HEK293T (cell line): ENCODE data around the gene WDR27.

Experiments used
- BHLHE40 ChIP-seq: fragments of 450-650 bp; IDR thresholded peaks from 2 replicates; pipeline ENCODE4 v1.6.1; 2016; ENCODE audit warnings: mild to moderate bottlenecking, moderate library complexity, borderline replicate concordance
- CTBP1 ChIP-seq: fragments of 450-650 bp; IDR thresholded peaks from 2 replicates; pipeline ENCODE4 v1.6.1; 2016; ENCODE audit warnings: borderline replicate concordance
- ELF4 ChIP-seq: fragments of 450-650 bp; IDR thresholded peaks from 2 replicates; pipeline ENCODE4 v1.6.1; 2017; ENCODE audit warnings: antibody characterized with exemption
- FOXA1 ChIP-seq: fragments of 450-650 bp; IDR thresholded peaks from 2 replicates; pipeline ENCODE4 v1.6.1; 2016; ENCODE audit warnings: mild to moderate bottlenecking
- FOXK2 ChIP-seq: fragments of 450-650 bp; IDR thresholded peaks from 2 replicates; pipeline ENCODE4 v1.6.1; 2016; ENCODE audit warnings: mild to moderate bottlenecking
- FOXM1 ChIP-seq: fragments of 450-650 bp; IDR thresholded peaks from 2 replicates; pipeline ENCODE4 v1.6.1; 2017; ENCODE audit warnings: mild to moderate bottlenecking, borderline replicate concordance
- L3MBTL2 ChIP-seq: fragments of 450-650 bp; conservative IDR thresholded peaks from 2 replicates; pipeline ENCODE4 v1.6.1; 2016; ENCODE audit warnings: mild to moderate bottlenecking
- LEF1 ChIP-seq: fragments of 450-650 bp; IDR thresholded peaks from 2 replicates; pipeline ENCODE4 v1.6.1; 2017; ENCODE audit warnings: mild to moderate bottlenecking, borderline replicate concordance
- NFRKB ChIP-seq: fragments of 450-650 bp; IDR thresholded peaks from 2 replicates; pipeline ENCODE4 v1.6.1; 2016; ENCODE audit warnings: mild to moderate bottlenecking, moderate library complexity
- SP1 ChIP-seq: fragments of 450-650 bp; IDR thresholded peaks from 2 replicates; pipeline ENCODE4 v1.6.1; 2017
- SUZ12 ChIP-seq: fragments of 450-650 bp; IDR thresholded peaks from 2 replicates; pipeline ENCODE4 v1.6.1; 2016; ENCODE audit warnings: mild to moderate bottlenecking
- TARDBP ChIP-seq: fragments of 450-650 bp; IDR thresholded peaks from 2 replicates; pipeline ENCODE4 v1.6.1; 2016
- ZNF384 ChIP-seq: fragments of 450-650 bp; IDR thresholded peaks from 2 replicates; pipeline ENCODE4 v1.6.1; 2016
- TF ChIP-seq, protein P1 (sequence below): fragments of 450-650 bp; IDR thresholded peaks from 2 replicates; pipeline ENCODE4 v1.6.1; 2016

DNA sequence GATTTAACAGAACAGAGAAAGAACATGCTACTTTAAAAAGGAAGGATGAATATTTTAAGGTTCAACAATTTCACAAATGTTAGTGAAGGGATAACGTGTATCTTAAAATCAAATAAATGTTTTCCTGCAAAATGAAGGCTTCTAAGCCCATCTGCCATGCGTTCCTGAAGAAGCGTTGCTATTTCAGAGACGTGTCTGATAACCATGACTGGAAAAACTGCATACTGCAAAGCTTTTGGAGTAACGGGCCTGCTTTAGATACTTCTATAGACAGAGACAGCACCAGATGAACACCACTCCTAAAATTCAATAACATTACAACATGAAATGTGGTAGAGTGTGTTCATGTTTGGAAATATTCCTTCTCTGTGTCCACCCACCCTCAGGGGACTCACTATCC, 126.0 kb downstream of the WDR27 start:
- TF ChIP-seq TARDBP: no peak
- no peak for TF ChIP-seq FOXK2
- no peak for TF ChIP-seq ELF4
- no peak for TF ChIP-seq CTBP1
- TF ChIP-seq BHLHE40: no peak
- no peak for TF ChIP-seq LEF1
- no peak for TF ChIP-seq ZNF384
- no peak for TF ChIP-seq FOXM1
- no peak for TF ChIP-seq NFRKB
- TF ChIP-seq SP1: no peak
- no peak for TF ChIP-seq SUZ12
- TF ChIP-seq, protein P1, sequence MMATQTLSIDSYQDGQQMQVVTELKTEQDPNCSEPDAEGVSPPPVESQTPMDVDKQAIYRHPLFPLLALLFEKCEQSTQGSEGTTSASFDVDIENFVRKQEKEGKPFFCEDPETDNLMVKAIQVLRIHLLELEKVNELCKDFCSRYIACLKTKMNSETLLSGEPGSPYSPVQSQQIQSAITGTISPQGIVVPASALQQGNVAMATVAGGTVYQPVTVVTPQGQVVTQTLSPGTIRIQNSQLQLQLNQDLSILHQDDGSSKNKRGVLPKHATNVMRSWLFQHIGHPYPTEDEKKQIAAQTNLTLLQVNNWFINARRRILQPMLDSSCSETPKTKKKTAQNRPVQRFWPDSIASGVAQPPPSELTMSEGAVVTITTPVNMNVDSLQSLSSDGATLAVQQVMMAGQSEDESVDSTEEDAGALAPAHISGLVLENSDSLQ: no peak
- no peak for TF ChIP-seq FOXA1
- TF ChIP-seq L3MBTL2: no peak
